Glutamatergic neuron (in vitro differentiated cells): ENCODE measurements around the gene CLK4. TPM values are rescaled to one million over a fixed set of nuclear protein-coding genes. Genes with fewer than 3 reads are reported as not detected.
A peak's percentile ranks its signal among the peaks of the same experiment; 100 is the strongest.

Source experiments
- DNase-seq: peaks from one replicate; pipeline ENCODE4 v3.0.0; 2022
- H3K27ac Mint-ChIP-seq: one replicate; pipeline ENCODE4 v1.8.0; 2020; ENCODE audit warnings: mild to moderate bottlenecking, mixed read lengths, inconsistent platforms; ENCODE audit not compliant: unreplicated experiment
- H3K27me3 Mint-ChIP-seq: one replicate; pipeline ENCODE4 v1.8.0; 2020; ENCODE audit warnings: mild to moderate bottlenecking, moderate library complexity, mixed read lengths, inconsistent platforms; ENCODE audit not compliant: unreplicated experiment
- H3K36me3 Mint-ChIP-seq: one replicate; pipeline ENCODE4 v1.8.0; 2020; ENCODE audit warnings: mild to moderate bottlenecking, mixed read lengths, inconsistent platforms; ENCODE audit not compliant: unreplicated experiment
- H3K4me1 Mint-ChIP-seq: one replicate; pipeline ENCODE4 v1.8.0; 2020; ENCODE audit warnings: mild to moderate bottlenecking, low read depth, mixed read lengths, inconsistent platforms; ENCODE audit not compliant: unreplicated experiment
- H3K4me3 Mint-ChIP-seq: one replicate; pipeline ENCODE4 v1.8.0; 2020; ENCODE audit warnings: mild to moderate bottlenecking, mixed read lengths, inconsistent platforms; ENCODE audit not compliant: unreplicated experiment
- H3K9me3 Mint-ChIP-seq: one replicate; pipeline ENCODE4 v1.8.0; 2020; ENCODE audit warnings: mild to moderate bottlenecking, moderate library complexity, mixed read lengths, inconsistent platforms; ENCODE audit not compliant: unreplicated experiment
- CTCF ChIP-seq: fragments of 200-600 bp; sonication (generic); IDR thresholded peaks from one replicate; pipeline ENCODE4 v1.5.0; 2021; ENCODE audit not compliant: partially characterized antibody, unreplicated experiment
- total RNA-seq: library from RNA; stranded (reverse); fragmentation: NEBNext Ultra II Directional; extraction: Animal tissue kit (Norgen Biotek cat#: 25700); gene quantifications from one replicate; pipeline ENCODE4 v1.2.1, GENCODE V29; 2021; ENCODE audit not compliant: unreplicated experiment

Gene CLK4
- total RNA-seq, 1 donor from 2014 or later: 29.4 TPM

GRCh38 chr5:178564397-178564796 is 62.5 kb downstream of the CLK4 start:
- Mint-ChIP-seq H3K9me3 (peaks cover 3% of the 10 kb centered on the region), H3K27me3 (peaks cover 2% of the 10 kb centered on the region), H3K27ac (no peak overlapping the region), H3K4me3 (peak overlapping the region; percentile 5), H3K36me3 (no peaks in the 10 kb centered on the region), H3K4me1 (peaks cover 15% of the 10 kb centered on the region)
- DNase-seq: no peak
- no peak for TF ChIP-seq CTCF

GRCh38 chr5:178563621-178564020 is 63.2 kb downstream of the CLK4 start:
- Mint-ChIP-seq H3K27me3 (peaks cover 2% of the 10 kb centered on the region), H3K9me3 (peaks cover 3% of the 10 kb centered on the region), H3K27ac (no peak overlapping the region), H3K36me3 (no peaks in the 10 kb centered on the region), H3K4me3 (no peak overlapping the region), H3K4me1 (peaks cover 15% of the 10 kb centered on the region)
- no peak for DNase-seq
- TF ChIP-seq CTCF: no peak

GRCh38 chr5:178561746-178562264 is 65.0 kb downstream of the CLK4 start:
- no peak for DNase-seq
- no peak overlapping the region for H3K4me3 Mint-ChIP-seq
- no peak for TF ChIP-seq CTCF
- H3K27ac Mint-ChIP-seq: no peak overlapping the region
- no peaks in the 10 kb centered on the region for H3K27me3 Mint-ChIP-seq
- H3K9me3 Mint-ChIP-seq: peaks cover 3% of the 10 kb centered on the region
- H3K4me1 Mint-ChIP-seq: peaks cover 15% of the 10 kb centered on the region
- H3K36me3 Mint-ChIP-seq: no peaks in the 10 kb centered on the region

GRCh38 chr5:178560911-178561310 is 65.9 kb downstream of the CLK4 start:
- H3K27ac Mint-ChIP-seq: no peak overlapping the region
- DNase-seq: no peak
- no peak for TF ChIP-seq CTCF
- peaks cover 2% of the 10 kb centered on the region for H3K9me3 Mint-ChIP-seq
- peaks cover 15% of the 10 kb centered on the region for H3K4me1 Mint-ChIP-seq
- H3K4me3 Mint-ChIP-seq: no peak overlapping the region
- no peaks in the 10 kb centered on the region for H3K27me3 Mint-ChIP-seq
- no peaks in the 10 kb centered on the region for H3K36me3 Mint-ChIP-seq

- Mint-ChIP-seq H3K27ac (no peak overlapping the region), H3K27me3 (no peaks in the 10 kb centered on the region), H3K9me3 (no peaks in the 10 kb centered on the region), H3K4me1 (no peaks in the 10 kb centered on the region), H3K4me3 (no peak overlapping the region), H3K36me3 (no peaks in the 10 kb centered on the region)
- no peak for TF ChIP-seq CTCF
- DNase-seq: no peak
Measured at GRCh38 chr5:178557416-178557815, 69.4 kb downstream of the CLK4 start.
